Measurements from ENCODE around the gene ETS2.
"Not testable (repeated sequence)": the region's sequence is repeated elsewhere in the genome, so short reads cannot be mapped to it uniquely, and the experiment has no call there.

The ETS2 gene

DNA sequence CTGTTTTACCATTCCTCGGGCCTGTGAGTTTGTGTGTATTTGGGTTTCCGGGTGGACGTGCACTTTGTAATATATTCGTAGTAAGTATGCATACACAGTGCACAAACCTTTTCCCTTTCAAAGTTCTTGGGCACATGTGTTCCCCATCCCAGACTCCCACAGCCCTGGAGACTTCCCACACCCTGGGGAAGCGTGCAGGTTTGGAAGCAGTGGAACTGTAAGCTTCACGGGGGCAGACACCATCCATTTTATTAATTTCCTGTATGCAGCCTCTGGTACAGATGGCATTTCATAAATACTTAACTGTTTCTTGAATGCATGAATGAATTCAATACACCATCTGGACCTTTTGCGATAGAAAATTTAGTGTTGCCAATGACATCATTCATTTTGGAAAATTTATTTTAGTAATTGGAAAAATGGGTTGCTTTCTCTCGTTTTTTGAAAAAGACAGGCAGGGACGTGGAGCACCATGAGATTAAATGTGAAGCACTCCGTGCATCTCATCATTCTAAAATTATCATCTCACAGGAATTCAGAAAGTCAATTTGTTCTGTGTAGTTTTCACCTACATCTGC is 10.8 kb downstream of the ETS2 start:
- no peaks in the 10 kb centered on the region for H3K4me1 Mint-ChIP-seq
- no peak overlapping the region for H3K4me3 Mint-ChIP-seq
- H3K36me3 Mint-ChIP-seq, result peaks cover 67% of the 10 kb centered on the region
- peaks cover 3% of the 10 kb centered on the region for H3K9me3 Mint-ChIP-seq
- no peaks in the 10 kb centered on the region for H3K27me3 Mint-ChIP-seq
- no peak overlapping the region for H3K27ac Mint-ChIP-seq
- no peak for ATAC-seq

DNA sequence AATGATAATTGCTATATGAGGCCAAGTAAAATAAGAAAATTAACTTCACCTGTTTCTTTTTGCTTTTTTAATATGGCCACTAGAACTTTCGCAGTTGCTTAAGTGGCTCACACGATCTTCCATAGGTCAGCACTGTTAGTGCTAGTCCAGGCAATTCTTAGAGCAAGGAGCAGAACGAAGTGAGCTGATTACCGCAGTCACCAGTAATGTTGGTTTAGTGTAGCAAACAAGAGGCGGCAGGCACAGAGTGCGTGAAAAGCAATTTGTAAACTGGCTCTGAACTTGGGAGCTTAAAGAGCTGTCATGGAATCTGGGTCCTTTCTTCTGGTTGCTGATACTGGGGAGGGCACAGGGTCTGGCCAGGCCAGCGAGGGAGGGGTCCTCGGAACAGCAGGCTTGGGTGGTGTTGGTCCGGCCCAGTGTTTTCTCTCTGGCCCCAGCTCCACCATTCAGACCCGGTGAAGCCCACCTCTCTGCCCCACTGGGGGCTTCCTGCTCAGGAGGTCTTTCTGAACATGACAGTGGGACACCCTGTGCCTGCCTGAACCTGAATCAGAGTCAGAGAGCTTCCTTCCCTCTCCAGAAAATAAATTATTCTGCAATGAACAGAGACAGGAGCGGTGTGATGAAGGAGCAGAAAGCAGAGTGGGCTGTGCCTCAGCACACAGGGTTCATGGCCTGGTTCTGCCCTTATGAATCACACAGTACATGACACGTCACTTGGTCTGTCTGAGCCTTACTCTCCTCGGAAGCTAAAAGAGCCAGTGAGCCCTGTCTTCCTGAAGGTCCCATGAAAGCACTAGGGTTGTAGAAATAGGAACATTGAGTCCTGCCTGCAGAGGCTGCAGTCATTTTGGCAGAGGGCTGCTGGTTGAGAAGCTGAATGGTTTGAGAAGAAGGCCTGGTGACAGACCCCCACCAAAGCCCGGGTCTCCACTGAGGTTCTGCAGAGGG is 11.9 kb downstream of the ETS2 start:
- no peak overlapping the region for H3K27ac Mint-ChIP-seq
- no peaks in the 10 kb centered on the region for H3K27me3 Mint-ChIP-seq
- peaks cover 3% of the 10 kb centered on the region for H3K9me3 Mint-ChIP-seq
- ATAC-seq, result no peak
- H3K4me3 Mint-ChIP-seq, result no peak overlapping the region
- no peaks in the 10 kb centered on the region for H3K4me1 Mint-ChIP-seq
- peaks cover 74% of the 10 kb centered on the region for H3K36me3 Mint-ChIP-seq

DNA sequence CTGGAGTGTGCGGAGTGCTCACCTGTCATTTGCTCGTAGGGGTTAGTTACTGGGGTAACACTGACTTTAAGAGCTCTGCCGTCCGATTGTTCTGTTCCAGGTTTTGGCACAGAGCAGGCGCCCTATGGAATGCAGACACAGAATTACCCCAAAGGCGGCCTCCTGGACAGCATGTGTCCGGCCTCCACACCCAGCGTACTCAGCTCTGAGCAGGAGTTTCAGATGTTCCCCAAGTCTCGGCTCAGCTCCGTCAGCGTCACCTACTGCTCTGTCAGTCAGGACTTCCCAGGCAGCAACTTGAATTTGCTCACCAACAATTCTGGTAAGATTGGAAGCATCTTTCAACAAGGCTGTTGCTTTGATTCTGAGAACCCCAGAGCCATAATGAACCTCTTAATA is 12.6 kb downstream of the ETS2 start:
- H3K4me1 Mint-ChIP-seq, result no peaks in the 10 kb centered on the region
- ATAC-seq, result no peak
- peaks cover 78% of the 10 kb centered on the region for H3K36me3 Mint-ChIP-seq
- H3K27me3 Mint-ChIP-seq, result no peaks in the 10 kb centered on the region
- H3K4me3 Mint-ChIP-seq, result no peak overlapping the region
- peaks cover 3% of the 10 kb centered on the region for H3K9me3 Mint-ChIP-seq
- H3K27ac Mint-ChIP-seq, result no peak overlapping the region

DNA sequence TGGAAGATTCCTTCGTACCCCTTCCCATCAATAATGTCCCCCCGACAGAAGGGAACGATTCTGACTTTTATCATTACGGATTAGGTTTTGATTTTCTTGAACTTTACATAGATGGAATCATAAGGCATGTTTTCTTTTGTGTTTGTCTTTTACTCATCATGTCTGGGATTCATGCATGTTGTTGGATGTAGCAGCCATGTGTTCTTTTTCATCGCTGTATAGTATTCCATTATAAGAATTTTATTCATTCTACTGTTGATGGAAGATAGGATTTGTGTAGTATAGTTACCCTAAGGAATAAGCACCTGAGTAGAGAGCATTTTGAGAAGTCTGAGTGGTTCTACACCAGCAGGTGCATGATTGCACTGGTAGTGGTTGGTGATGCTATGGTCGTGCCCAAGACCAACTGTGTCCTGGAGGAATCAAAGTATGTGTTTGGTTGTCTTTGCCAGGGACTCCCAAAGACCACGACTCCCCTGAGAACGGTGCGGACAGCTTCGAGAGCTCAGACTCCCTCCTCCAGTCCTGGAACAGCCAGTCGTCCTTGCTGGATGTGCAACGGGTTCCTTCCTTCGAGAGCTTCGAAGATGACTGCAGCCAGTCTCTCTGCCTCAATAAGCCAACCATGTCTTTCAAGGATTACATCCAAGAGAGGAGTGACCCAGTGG is 13.5 kb downstream of the ETS2 start:
- peaks cover 3% of the 10 kb centered on the region for H3K9me3 Mint-ChIP-seq
- no peak overlapping the region for H3K4me3 Mint-ChIP-seq
- no peaks in the 10 kb centered on the region for H3K27me3 Mint-ChIP-seq
- H3K4me1 Mint-ChIP-seq, result no peaks in the 10 kb centered on the region
- H3K36me3 Mint-ChIP-seq, result peaks cover 79% of the 10 kb centered on the region
- ATAC-seq, result no peak
- H3K27ac Mint-ChIP-seq, result no peak overlapping the region

DNA sequence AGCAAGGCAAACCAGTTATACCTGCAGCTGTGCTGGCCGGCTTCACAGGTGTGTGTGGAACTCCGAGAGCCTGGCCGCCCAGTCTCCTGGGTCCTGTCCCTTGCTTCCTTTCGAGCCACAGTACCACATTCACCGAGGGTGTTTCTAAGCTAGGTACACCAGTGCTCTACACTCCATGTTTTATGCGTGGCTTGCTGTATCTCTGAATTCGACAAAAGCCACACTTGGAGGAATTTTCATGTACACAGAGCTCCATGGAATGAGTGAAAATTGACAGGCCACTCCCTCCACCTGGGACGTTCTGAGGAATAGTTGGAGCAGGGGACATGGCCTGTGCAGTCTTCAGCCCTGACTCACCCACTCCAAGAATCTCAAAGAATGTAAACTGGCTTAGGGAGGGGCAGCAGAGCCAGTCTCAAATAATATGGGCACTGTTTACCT is 14.0 kb downstream of the ETS2 start:
- Mint-ChIP-seq H3K9me3 (peaks cover 3% of the 10 kb centered on the region), H3K36me3 (peaks cover 76% of the 10 kb centered on the region), H3K4me1 (no peaks in the 10 kb centered on the region), H3K4me3 (no peak overlapping the region), H3K27me3 (no peaks in the 10 kb centered on the region), H3K27ac (no peak overlapping the region)
- no peak for ATAC-seq

DNA sequence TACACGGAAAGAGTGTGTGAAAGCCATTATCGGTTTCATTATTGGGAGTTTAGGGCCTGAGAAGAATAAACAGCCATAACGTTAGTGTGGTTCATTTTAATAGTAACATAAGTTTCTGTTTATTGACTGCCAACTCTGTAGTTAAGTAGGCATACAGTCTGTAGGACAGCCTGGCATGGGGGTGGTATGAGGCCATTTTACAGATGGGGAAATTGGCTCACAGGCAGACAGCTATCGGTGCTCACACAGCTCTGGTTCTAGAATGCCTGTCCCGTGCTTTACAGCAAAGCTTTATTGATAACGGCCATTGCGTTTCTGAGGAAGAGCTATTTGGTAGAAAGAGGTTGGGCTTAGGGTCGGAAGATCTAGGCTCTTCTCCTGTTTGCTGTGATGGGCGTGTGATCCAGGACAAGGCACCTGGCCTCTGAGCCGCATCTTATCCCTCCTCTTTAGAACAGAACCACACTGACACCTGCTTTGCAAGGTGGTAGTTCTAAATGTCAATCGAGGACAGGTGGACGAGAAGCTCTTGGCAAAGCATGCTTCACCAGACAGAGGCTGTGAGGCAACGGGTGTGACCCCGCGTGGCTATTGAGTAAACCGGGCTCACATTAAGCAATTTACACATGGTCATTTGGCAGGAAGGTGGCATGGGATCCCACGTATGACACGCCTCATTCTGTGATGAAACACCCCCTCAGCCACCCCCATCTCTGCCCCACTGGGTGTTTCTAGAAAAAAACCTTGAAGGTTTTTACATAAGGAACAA is 14.9 kb downstream of the ETS2 start:
- Mint-ChIP-seq H3K4me3 (no peak overlapping the region), H3K27ac (no peak overlapping the region), H3K27me3 (no peaks in the 10 kb centered on the region), H3K9me3 (peaks cover 2% of the 10 kb centered on the region), H3K4me1 (no peaks in the 10 kb centered on the region), H3K36me3 (peaks cover 67% of the 10 kb centered on the region)
- ATAC-seq, result no peak

DNA sequence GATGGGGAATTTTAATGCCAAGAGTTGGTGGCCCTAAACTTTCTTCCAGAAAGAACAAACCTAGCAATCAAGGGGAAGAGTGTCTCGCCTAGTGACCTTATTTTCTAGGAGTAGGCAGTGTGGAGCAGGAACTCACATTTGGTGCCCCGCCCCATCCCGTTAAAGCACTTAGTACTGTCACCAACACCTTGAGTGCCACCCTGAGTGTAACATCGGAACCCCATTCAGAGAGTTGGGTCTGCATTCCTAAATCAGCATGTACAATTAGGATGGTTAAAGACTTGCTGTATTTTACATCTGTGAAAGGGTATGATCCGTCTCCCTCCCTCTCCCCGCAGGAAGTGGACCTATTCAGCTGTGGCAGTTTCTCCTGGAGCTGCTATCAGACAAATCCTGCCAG is 15.5 kb downstream of the ETS2 start:
- Mint-ChIP-seq H3K27ac (no peak overlapping the region), H3K4me1 (no peaks in the 10 kb centered on the region), H3K36me3 (peaks cover 63% of the 10 kb centered on the region), H3K27me3 (no peaks in the 10 kb centered on the region), H3K4me3 (no peak overlapping the region), H3K9me3 (no peaks in the 10 kb centered on the region)
- ATAC-seq, result no peak

DNA sequence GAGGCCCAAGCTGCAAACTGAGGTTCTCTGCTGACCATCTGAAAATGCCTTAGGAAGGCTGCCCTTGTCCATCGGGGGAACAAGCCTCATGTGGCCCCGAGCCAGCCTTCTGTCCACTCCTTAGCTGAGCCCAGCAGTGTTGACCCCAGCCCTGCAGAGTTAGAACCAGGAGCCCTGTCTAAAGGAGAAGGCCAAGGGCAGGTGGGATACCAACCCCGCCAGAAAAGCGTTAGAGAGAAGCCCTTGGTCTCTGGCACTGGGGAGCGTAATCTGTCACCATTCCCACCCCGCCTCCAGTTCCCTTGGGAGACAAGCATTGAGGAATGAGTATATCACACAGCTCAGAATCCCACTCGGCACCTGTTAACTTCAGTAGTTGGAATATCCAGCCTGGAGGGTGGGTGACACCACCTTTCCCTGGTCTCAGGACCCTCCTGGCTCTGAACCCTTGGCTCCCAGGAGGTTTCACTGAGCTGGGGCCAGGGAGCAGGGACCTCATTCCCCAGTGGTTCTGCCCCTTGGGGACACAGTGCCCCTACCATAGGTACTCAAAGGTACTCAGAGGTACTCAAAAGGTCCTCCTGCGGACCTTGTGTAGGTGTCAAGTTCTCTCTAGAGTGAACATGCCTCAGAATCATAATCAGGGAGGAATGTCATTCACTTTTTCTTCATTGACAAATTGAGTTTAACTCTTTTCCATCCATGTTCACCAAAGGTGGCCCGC is 16.4 kb downstream of the ETS2 start:
- Mint-ChIP-seq H3K4me3 (no peak overlapping the region), H3K27ac (no peak overlapping the region), H3K9me3 (no peaks in the 10 kb centered on the region), H3K4me1 (no peaks in the 10 kb centered on the region), H3K36me3 (peaks cover 54% of the 10 kb centered on the region), H3K27me3 (no peaks in the 10 kb centered on the region)
- no peak for ATAC-seq

DNA sequence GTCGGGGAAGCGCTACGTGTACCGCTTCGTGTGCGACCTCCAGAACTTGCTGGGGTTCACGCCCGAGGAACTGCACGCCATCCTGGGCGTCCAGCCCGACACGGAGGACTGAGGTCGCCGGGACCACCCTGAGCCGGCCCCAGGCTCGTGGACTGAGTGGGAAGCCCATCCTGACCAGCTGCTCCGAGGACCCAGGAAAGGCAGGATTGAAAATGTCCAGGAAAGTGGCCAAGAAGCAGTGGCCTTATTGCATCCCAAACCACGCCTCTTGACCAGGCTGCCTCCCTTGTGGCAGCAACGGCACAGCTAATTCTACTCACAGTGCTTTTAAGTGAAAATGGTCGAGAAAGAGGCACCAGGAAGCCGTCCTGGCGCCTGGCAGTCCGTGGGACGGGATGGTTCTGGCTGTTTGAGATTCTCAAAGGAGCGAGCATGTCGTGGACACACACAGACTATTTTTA is 17.1 kb downstream of the ETS2 start:
- no peak overlapping the region for H3K27ac Mint-ChIP-seq
- no peaks in the 10 kb centered on the region for H3K4me1 Mint-ChIP-seq
- H3K27me3 Mint-ChIP-seq, result no peaks in the 10 kb centered on the region
- no peak for ATAC-seq
- no peaks in the 10 kb centered on the region for H3K9me3 Mint-ChIP-seq
- no peak overlapping the region for H3K4me3 Mint-ChIP-seq
- peaks cover 47% of the 10 kb centered on the region for H3K36me3 Mint-ChIP-seq

DNA sequence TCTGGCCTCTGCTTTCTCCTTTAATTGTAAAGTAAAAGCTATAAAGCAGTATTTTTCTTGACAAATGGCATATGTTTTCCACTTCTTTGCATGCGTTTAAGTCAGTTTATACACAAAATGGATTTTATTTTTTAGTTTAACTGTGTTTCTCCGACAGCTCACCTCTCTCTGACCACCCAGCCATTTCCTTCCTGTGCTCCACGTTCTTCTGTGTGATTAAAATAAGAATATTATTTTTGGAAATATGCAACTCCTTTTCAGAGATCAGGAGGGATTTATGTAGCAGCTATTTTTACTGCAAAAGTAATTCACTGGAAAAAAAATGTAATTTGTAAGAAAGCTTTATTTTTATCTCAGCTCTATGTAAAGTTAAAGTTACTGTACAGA is 18.0 kb downstream of the ETS2 start:
- no peak for ATAC-seq
- no peaks in the 10 kb centered on the region for H3K4me1 Mint-ChIP-seq
- no peak overlapping the region for H3K4me3 Mint-ChIP-seq
- H3K27ac Mint-ChIP-seq, result no peak overlapping the region
- H3K9me3 Mint-ChIP-seq, result no peaks in the 10 kb centered on the region
- H3K36me3 Mint-ChIP-seq, result peaks cover 38% of the 10 kb centered on the region
- H3K27me3 Mint-ChIP-seq, result no peaks in the 10 kb centered on the region

DNA sequence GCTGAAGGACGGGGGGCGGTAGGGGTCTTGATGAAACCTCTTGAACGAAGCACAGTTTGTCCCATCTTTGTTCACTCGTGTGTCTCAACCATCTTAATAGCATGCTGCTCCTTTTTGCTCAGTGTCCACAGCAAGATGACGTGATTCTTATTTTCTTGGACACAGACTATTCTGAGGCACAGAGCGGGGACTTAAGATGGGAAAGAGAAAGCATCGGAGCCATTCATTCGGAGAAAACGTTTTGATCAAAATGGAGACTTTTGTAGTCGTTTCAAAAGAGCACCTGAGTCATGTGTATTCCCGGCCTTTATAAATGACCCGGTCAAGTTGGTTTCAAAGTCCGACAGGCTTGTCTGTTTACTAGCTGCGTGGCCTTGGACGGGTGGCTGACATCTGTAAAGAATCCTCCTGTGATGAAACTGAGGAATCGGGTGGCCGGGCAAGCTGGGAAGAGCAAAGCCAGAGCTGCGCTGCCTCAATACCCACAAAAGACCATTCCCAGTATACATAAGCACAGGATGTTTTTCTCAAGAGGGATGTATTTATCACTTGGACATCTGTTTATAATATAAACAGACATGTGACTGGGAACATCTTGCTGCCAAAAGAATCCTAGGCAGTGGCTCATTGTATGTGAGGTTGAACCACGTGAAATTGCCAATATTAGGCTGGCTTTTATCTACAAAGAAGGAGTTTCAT is 18.5 kb downstream of the ETS2 start:
- Mint-ChIP-seq H3K4me3 (no peak overlapping the region), H3K27me3 (no peaks in the 10 kb centered on the region), H3K27ac (no peak overlapping the region), H3K4me1 (no peaks in the 10 kb centered on the region), H3K36me3 (peaks cover 33% of the 10 kb centered on the region), H3K9me3 (no peaks in the 10 kb centered on the region)
- no peak for ATAC-seq

DNA sequence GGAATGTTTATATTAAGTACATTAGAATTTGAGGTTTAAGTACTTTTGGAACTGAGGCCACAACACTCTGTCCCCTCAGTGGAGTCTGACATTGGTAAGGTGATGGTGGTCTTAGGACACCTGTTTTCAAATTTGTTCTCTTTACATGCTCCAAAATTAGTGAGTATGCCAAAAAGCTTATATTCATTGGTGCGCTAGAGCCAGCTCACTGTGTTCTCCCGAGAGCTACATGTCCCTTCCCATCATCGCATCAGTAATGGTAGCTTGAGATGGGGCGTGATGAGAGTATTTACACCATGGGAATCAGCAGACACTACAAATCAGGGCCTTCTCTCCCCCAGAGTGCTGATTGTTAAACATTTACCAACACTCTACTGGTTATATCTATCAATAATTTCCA is 19.5 kb downstream of the ETS2 start:
- Mint-ChIP-seq H3K27me3 (no peaks in the 10 kb centered on the region), H3K9me3 (no peaks in the 10 kb centered on the region), H3K4me3 (no peak overlapping the region), H3K27ac (no peak overlapping the region), H3K4me1 (no peaks in the 10 kb centered on the region), H3K36me3 (peaks cover 23% of the 10 kb centered on the region)
- no peak for ATAC-seq

DNA sequence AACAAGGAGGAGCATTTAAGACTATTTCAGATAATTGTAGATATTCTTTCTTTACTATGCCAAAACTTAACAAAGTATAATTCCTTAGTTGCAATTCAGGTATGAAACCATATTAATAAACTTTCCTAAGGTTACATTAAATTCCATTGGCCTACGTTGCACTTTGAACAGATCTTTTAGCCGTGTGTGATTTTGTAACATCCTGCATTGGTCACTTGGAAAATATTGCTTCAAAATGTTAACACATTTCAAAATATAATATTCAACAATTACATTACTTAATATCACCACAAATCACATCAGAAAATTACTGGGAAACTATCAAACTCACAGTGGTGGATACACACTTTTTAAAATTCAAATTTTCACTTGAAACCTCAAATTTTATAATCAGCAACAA is 20.2 kb downstream of the ETS2 start:
- Mint-ChIP-seq H3K4me3 (no peak overlapping the region), H3K4me1 (peaks cover 5% of the 10 kb centered on the region), H3K9me3 (no peaks in the 10 kb centered on the region), H3K27me3 (no peaks in the 10 kb centered on the region), H3K36me3 (peaks cover 18% of the 10 kb centered on the region), H3K27ac (no peak overlapping the region)
- no peak for ATAC-seq

DNA sequence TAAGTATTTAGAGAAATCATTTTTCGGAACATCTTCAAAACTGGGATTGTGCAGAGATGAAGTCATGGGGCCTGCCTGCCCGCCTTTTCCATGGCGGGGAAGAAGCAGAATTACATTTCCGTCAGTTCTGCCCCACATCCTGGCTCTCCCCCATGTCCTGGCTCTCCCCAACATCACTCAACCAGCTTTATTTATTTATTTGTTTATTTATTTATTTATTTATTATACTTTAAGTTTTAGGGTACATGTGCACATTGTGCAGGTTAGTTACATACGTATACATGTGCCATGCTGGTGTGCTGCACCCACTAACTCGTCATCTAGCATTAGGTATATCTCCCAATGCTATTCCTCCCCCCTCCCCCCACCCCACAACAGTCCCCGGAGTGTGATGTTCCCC is 22.4 kb downstream of the ETS2 start:
- H3K4me3 Mint-ChIP-seq, H3K27me3 Mint-ChIP-seq, H3K9me3 Mint-ChIP-seq, H3K27ac Mint-ChIP-seq, ATAC-seq, H3K36me3 Mint-ChIP-seq: not testable (repeated sequence)
- peaks cover 17% of the 10 kb centered on the region for H3K4me1 Mint-ChIP-seq

Data from stimulated activated memory B cell treated with anti-CD40 and anti-IgM and Interleukin-4, amounts not matched to agents 10 μg/mL and 1 μg/mL and 100 μg/mL, for 72 hours (primary cell).